Spleen (tissue), 11 donors: Measurements from ENCODE around the gene OBSCN. TPM values are rescaled to one million over a fixed set of nuclear protein-coding genes. Genes with fewer than 3 reads are reported as not detected.
"Not testable (repeated sequence)": the region's sequence is repeated elsewhere in the genome, so short reads cannot be mapped to it uniquely, and the experiment has no call there.

Source experiments
- DNase-seq: peaks from one replicate; pipeline ENCODE4 v3.0.0-alpha.2; 2020
- H3K27ac ChIP-seq, 8 donors: fragments of 200-600 bp; sonication (generic) in 7 of 8; 1 replicate in 4 of 8; 2 replicates in 4 of 8; pipeline versions ENCODE4 v1.5.0 to v1.8.0; 2016 to 2021; ENCODE audit warnings: inconsistent platforms in 4 of 8, mild to moderate bottlenecking in 4 of 8, moderate library complexity in 1 of 8
- H3K27me3 ChIP-seq, 7 donors: fragments of 200-600 bp; sonication (generic) in 6 of 7; replicated peaks in 1 of 7; 1 replicate in 4 of 7; 2 replicates in 3 of 7; pipeline versions ENCODE4 v1.5.0 to v1.8.0; 2016 to 2021; ENCODE audit warnings: inconsistent platforms in 3 of 7, mild to moderate bottlenecking in 1 of 7
- H3K36me3 ChIP-seq, 6 donors: fragments of 200-600 bp; sonication (generic) in 5 of 6; 1 replicate in 4 of 6; 2 replicates in 2 of 6; pipeline versions ENCODE4 v1.5.0 to v1.8.0; 2016 to 2021; ENCODE audit warnings: inconsistent platforms in 2 of 6
- H3K4me1 ChIP-seq, 6 donors: fragments of 200-600 bp; sonication (generic) in 5 of 6; 1 replicate in 3 of 6; 2 replicates in 3 of 6; pipeline versions ENCODE4 v1.5.0 to v1.8.0; 2016 to 2021; ENCODE audit warnings: inconsistent platforms in 3 of 6
- H3K4me3 ChIP-seq, 8 donors: fragments of 200-600 bp; sonication (generic) in 7 of 8; 1 replicate in 4 of 8; 2 replicates in 4 of 8; pipeline versions ENCODE4 v1.5.0 to v1.8.0; 2016 to 2021; ENCODE audit warnings: inconsistent platforms in 4 of 8, mild to moderate bottlenecking in 4 of 8, moderate library complexity in 2 of 8
- H3K9me3 ChIP-seq, 8 donors: fragments of 200-600 bp; sonication (generic) in 7 of 8; 1 replicate in 4 of 8; 2 replicates in 4 of 8; pipeline versions ENCODE4 v1.5.0 to v1.8.0; 2016 to 2021; ENCODE audit warnings: inconsistent platforms in 4 of 8
- CTCF ChIP-seq, 11 experiments: fragments of 200-600 bp in 7 of 11; fragments of 450-650 bp in 4 of 11; sonication (generic) in 4 of 11; IDR thresholded peaks in 8 of 11; conservative IDR thresholded peaks in 3 of 11; 1 replicate in 7 of 11; 2 replicates in 4 of 11; pipeline versions ENCODE4 v1.4.0 to v1.8.0; 2016 to 2021; ENCODE audit warnings: antibody characterized with exemption in 11 of 11, inconsistent platforms in 4 of 11, mild to moderate bottlenecking in 1 of 11
- POLR2A ChIP-seq, 3 donors: fragments of 450-650 bp; IDR thresholded peaks; one replicate each; pipeline ENCODE4 v1.5.1; 2017; ENCODE audit warnings: antibody characterized with exemption in 3 of 3, mild to moderate bottlenecking in 1 of 3
- POLR2AphosphoS5 ChIP-seq, 3 donors: sonication (generic); formaldehyde crosslinking; IDR thresholded peaks; one replicate each; pipeline ENCODE4 v1.5.1; 2017; ENCODE audit warnings: antibody characterized with exemption in 3 of 3
- WGBS, 5 donors: extraction: QIAGEN DNeasy Blood & Tissue Kit in 3 of 5; methylation state at CpG; one replicate each; pipeline versions ENCODE4 v1.1.5 to v1.1.7; 2013 to 2018; 5-methylcytosine and 5-hydroxymethylcytosine counted together
- intact Hi-C: fragments of 100-400 bp; cut with DNase I; formaldehyde crosslinking; loops from one replicate; pipeline ENCODE4 v1.15.0; 2023; ENCODE audit warnings: low total_unique reads
- polyA plus RNA-seq, 3 donors: library from polyadenylated mRNA; stranded (reverse); fragments of 200-250 nt; gene quantifications; one replicate each; pipeline ENCODE4 v1.2.1, GENCODE V29; 2013
- total RNA-seq, 7 donors: library from RNA; depleted of rRNA in 3 of 7; stranded (reverse); fragments of >200 nt in 3 of 7; fragmentation: NEBNext Ultra II Directional in 4 of 7; extraction: Animal tissue kit (Norgen Biotek cat#: 25700) in 4 of 7; gene quantifications; one replicate each; pipeline versions ENCODE4 v1.1.0 to v1.2.1, GENCODE V29; 2016 to 2021
- donor health status: healthy with polysubstance abuse.
- donor health status: DM: no; HTN: no; CAD: no; lungs with moderate emphysema.
- donor health status: DM: no; HTN: no; CAD: no.
- donor health status: Bipolar disorder and iron deficiency.
- donor health status: healthy.
- donor health status: DM: no; HTN: no; CAD: no.
- donor health status: DM: yes; HTN: yes; CAD: no.

The OBSCN gene
- total and polyA plus RNA-seq, 10 donors = 12.6 to 71.7 (median 41.9) TPM

GRCh38 chr1:228249513-228250305, 41.9 kb downstream of the OBSCN start:
- no peak for DNase-seq
- 92 to 95% (median 93%) methylated on average over 21 to 24 of the region's 24 CpGs for WGBS, 5 donors
- H3K4me1 ChIP-seq = no peaks in the 10 kb centered on the region

GRCh38 chr1:228252476-228252875, 44.6 kb downstream of the OBSCN start:
- intact Hi-C loops = not testable (repeated sequence)

More at GRCh38 chr1:228249513-228250305, 41.9 kb downstream of the OBSCN start:
- TF ChIP-seq CTCF (IDR thresholded peaks at IDR 0.05 in 8 of 11, conservative IDR thresholded peaks at IDR 0.05 in 3 of 11) (no peak), POLR2A (IDR thresholded peaks at IDR 0.05) (no peak), POLR2AphosphoS5 (IDR thresholded peaks at IDR 0.05) (no peak)
- H3K4me3 ChIP-seq = no peak overlapping the region
- peaks cover 0 to 23% (median 21%) of the 10 kb centered on the region in 8 donors for H3K9me3 ChIP-seq
- intact Hi-C loops = no loop called here
- H3K27ac ChIP-seq = no peak overlapping the region
- no peaks in the 10 kb centered on the region for H3K27me3 ChIP-seq
- peaks cover 12 to 57% (median 35%) of the 10 kb centered on the region in 6 donors for H3K36me3 ChIP-seq

GRCh38 chr1:228256626-228257375, 49.0 kb downstream of the OBSCN start:
- no peak for DNase-seq
- intact Hi-C loops = no loop called here
- Histone ChIP-seq H3K4me3 (no peak overlapping the region), H3K4me1 (no peaks in the 10 kb centered on the region), H3K27me3 (no peaks in the 10 kb centered on the region), H3K9me3 (peaks cover 0 to 26% (median 11%) of the 10 kb centered on the region in 8 donors), H3K27ac (no peak overlapping the region), H3K36me3 (peaks cover 0 to 42% (median 13%) of the 10 kb centered on the region in 6 donors)
- 92 to 95% (median 93%) methylated on average over 21 to 24 of the region's 24 CpGs for WGBS, 5 donors
- TF ChIP-seq POLR2AphosphoS5 (IDR thresholded peaks at IDR 0.05) (no peak), POLR2A (IDR thresholded peaks at IDR 0.05) (no peak), CTCF (IDR thresholded peaks at IDR 0.05 in 8 of 11, conservative IDR thresholded peaks at IDR 0.05 in 3 of 11) (no peak)

More at GRCh38 chr1:228252476-228252875, 44.6 kb downstream of the OBSCN start:
- not testable (repeated sequence) for H3K4me3 ChIP-seq, H3K4me1 ChIP-seq, H3K27me3 ChIP-seq, H3K27ac ChIP-seq, H3K9me3 ChIP-seq, DNase-seq
- H3K36me3 ChIP-seq = peaks cover 0 to 48% (median 22%) of the 10 kb centered on the region in 6 donors
- WGBS, 5 donors = 67 to 90% (median 79%) methylated on average over 1 of the region's 1 CpG; no CpG with 5 or more reads in 1 of the 5 donors

GRCh38 chr1:228258486-228258885, 50.6 kb downstream of the OBSCN start:
- WGBS, 5 donors = 93 to 100% (median 96%) methylated on average over 1 of the region's 1 CpG
- peaks cover 0 to 37% (median 13%) of the 10 kb centered on the region in 6 donors for H3K36me3 ChIP-seq
- TF ChIP-seq POLR2A (IDR thresholded peaks at IDR 0.05) (no peak), CTCF (IDR thresholded peaks at IDR 0.05 in 8 of 11, conservative IDR thresholded peaks at IDR 0.05 in 3 of 11) (no peak), POLR2AphosphoS5 (IDR thresholded peaks at IDR 0.05) (no peak)
- H3K4me3 ChIP-seq = no peak overlapping the region
- H3K27ac ChIP-seq = no peak overlapping the region
- no peaks in the 10 kb centered on the region for H3K4me1 ChIP-seq
- intact Hi-C loops = no loop called here
- H3K9me3 ChIP-seq = peaks cover 0 to 35% (median 19%) of the 10 kb centered on the region in 8 donors
- no peaks in the 10 kb centered on the region for H3K27me3 ChIP-seq
- DNase-seq = no peak
